HUES48 (cell line): Measurements from ENCODE around the gene SKAP1.
"Not testable (repeated sequence)": the region's sequence is repeated elsewhere in the genome, so short reads cannot be mapped to it uniquely, and the experiment has no call there.

Experiments used
- H3K27ac ChIP-seq: one replicate; pipeline ENCODE4 v1.7.0; 2013; ENCODE audit warnings: low read depth, low read length, inconsistent platforms
- H3K27me3 ChIP-seq: 2 replicates; pipeline ENCODE4 v1.6.1; 2013; ENCODE audit warnings: mild to moderate bottlenecking, low read length; ENCODE audit not compliant: control insufficient read depth, insufficient read depth
- H3K36me3 ChIP-seq: 2 replicates; pipeline ENCODE4 v1.6.1; 2013; ENCODE audit warnings: low read length; ENCODE audit not compliant: control insufficient read depth, insufficient read depth
- H3K4me1 ChIP-seq: 2 replicates; pipeline ENCODE4 v1.6.1; 2013; ENCODE audit warnings: mild to moderate bottlenecking, low read length; ENCODE audit not compliant: control insufficient read depth, insufficient read depth
- H3K4me3 ChIP-seq: 2 replicates; pipeline ENCODE4 v1.5.1; 2013; ENCODE audit warnings: mild to moderate bottlenecking, low read depth, low read length
- H3K9ac ChIP-seq: 2 replicates; pipeline ENCODE4 v1.6.1; 2013; ENCODE audit warnings: mild to moderate bottlenecking, low read depth, low read length, moderate library complexity
- H3K9me3 ChIP-seq: 2 replicates; pipeline ENCODE4 v1.6.1; 2013; ENCODE audit warnings: low read length; ENCODE audit not compliant: control insufficient read depth, insufficient read depth

The SKAP1 gene

DNA sequence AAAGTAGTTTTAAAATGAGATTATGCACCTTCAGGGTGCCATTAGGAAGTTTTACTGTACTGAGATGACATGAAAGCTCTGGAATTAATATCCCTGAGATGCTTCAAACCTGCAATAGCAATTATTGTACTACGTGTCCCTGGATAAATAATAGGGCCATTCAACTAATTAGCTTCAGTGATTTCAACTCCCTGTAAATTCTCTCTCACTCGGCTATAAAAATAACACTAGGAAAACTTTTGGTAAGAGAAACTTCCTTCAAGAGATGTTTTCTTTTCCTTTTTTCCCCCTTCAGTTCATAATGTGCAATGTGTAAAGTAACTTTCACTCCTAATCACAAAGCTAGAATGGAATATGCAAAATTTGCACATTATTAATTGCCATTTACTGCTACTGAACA is 176.0 kb downstream of the SKAP1 start:
- H3K36me3 ChIP-seq = no peaks in the 10 kb centered on the region
- H3K27ac ChIP-seq = no peak overlapping the region
- H3K4me3 ChIP-seq = no peak overlapping the region
- H3K9ac ChIP-seq = no peak overlapping the region
- no peaks in the 10 kb centered on the region for H3K9me3 ChIP-seq
- H3K27me3 ChIP-seq = no peaks in the 10 kb centered on the region
- H3K4me1 ChIP-seq = peaks cover 18% of the 10 kb centered on the region

DNA sequence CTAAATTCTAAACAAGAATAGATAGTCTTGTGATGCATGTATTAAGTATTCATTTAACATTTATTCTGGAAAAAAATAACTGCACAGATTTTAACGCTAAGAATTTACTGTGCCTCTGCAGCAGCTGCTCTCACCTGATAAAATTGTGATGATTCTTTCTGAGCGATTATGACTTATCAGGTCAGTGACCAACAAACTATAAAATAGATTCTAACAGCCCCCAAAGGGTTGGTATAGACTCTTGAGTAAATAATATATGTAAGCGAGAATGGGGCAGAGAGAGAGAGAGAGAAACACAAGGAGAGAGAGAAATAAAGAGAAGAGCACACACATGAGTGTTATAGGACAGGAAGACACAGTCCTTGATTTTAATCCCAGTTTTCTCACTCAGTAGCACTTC is 178.1 kb downstream of the SKAP1 start:
- Histone ChIP-seq H3K4me1 (peaks cover 18% of the 10 kb centered on the region), H3K9me3 (no peaks in the 10 kb centered on the region), H3K36me3 (no peaks in the 10 kb centered on the region), H3K27ac (no peak overlapping the region), H3K4me3 (no peak overlapping the region), H3K27me3 (no peaks in the 10 kb centered on the region), H3K9ac (no peak overlapping the region)

DNA sequence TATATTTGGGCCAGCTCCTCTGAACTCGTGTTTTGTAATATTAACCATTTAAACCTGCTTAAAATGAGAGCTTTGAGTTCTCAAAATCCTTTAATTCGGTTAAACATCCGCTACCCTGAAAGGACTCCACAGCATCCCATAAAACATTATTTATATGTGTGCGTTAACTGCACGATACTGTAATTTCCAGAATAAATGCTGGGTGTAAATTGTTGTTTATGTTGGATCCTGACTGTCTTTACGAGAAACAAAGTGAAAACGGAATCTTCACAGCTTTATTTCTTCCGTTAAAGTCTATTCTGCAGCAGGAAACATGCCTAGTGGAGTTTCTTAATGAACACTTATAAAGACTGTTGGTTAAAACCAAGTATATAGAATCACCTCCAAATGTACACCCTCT is 179.1 kb downstream of the SKAP1 start:
- Histone ChIP-seq H3K27ac (no peak overlapping the region), H3K9ac (no peak overlapping the region), H3K27me3 (no peaks in the 10 kb centered on the region), H3K4me3 (no peak overlapping the region), H3K4me1 (peaks cover 18% of the 10 kb centered on the region), H3K36me3 (no peaks in the 10 kb centered on the region), H3K9me3 (no peaks in the 10 kb centered on the region)

- peaks cover 18% of the 10 kb centered on the region for H3K4me1 ChIP-seq
- not testable (repeated sequence) for H3K27me3 ChIP-seq, H3K9me3 ChIP-seq, H3K9ac ChIP-seq, H3K4me3 ChIP-seq, H3K36me3 ChIP-seq, H3K27ac ChIP-seq
Measured at GRCh38 chr17:48250059-48250458, 180.0 kb downstream of the SKAP1 start.

GRCh38 chr17:48247603-48248002 is 182.4 kb downstream of the SKAP1 start:
- no peaks in the 10 kb centered on the region for H3K9me3 ChIP-seq
- H3K27me3 ChIP-seq = no peaks in the 10 kb centered on the region
- no peak overlapping the region for H3K4me3 ChIP-seq

DNA sequence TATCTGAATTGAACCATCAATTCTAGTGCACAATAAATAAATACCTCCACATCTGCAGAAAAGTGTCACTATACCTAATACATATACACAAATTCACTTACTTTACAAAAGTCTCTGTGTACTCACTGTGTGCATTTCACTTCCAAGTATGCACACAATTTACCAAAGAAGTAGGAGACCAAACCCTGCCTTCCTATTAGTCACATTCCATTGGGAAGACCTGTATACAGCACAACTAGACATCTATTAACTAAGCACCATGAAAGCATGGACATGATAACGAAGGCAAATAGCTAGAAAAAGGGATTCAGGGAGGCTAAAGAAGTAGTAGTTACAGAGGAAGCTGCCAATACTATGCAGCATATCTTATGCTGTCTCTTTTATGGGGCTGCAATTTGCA is 183.0 kb downstream of the SKAP1 start:
- H3K9ac ChIP-seq = no peak overlapping the region
- no peak overlapping the region for H3K4me3 ChIP-seq
- H3K9me3 ChIP-seq = no peaks in the 10 kb centered on the region
- no peak overlapping the region for H3K27ac ChIP-seq
- no peaks in the 10 kb centered on the region for H3K27me3 ChIP-seq
- no peaks in the 10 kb centered on the region for H3K36me3 ChIP-seq
- H3K4me1 ChIP-seq = peaks cover 28% of the 10 kb centered on the region

More at GRCh38 chr17:48247603-48248002, 182.4 kb downstream of the SKAP1 start:
- no peaks in the 10 kb centered on the region for H3K36me3 ChIP-seq
- peaks cover 26% of the 10 kb centered on the region for H3K4me1 ChIP-seq
- no peak overlapping the region for H3K27ac ChIP-seq
- H3K9ac ChIP-seq = no peak overlapping the region

DNA sequence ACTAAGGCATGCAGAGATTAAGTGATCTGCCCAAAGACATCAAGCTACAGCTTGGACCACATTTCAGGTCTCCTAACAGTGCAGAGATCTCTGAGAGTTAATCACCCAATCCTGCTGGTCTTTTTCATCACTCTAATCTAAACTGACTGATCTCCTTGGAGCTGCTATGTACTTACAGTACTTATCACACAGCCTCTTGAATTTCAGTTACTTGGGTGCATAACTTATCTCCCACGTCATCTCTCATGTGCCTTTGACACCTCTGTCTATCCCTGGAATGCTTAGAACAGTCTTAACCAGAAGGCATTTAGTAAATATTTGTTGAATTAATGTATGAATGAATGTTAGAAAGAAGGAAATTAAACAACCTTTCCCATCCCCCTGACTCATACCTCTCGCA is 183.4 kb downstream of the SKAP1 start:
- Histone ChIP-seq H3K27me3 (no peaks in the 10 kb centered on the region), H3K36me3 (no peaks in the 10 kb centered on the region), H3K9ac (no peak overlapping the region), H3K27ac (no peak overlapping the region), H3K4me1 (peaks cover 30% of the 10 kb centered on the region), H3K4me3 (no peak overlapping the region), H3K9me3 (no peaks in the 10 kb centered on the region)

- not testable (repeated sequence) for H3K4me3 ChIP-seq, H3K27ac ChIP-seq, H3K36me3 ChIP-seq, H3K9me3 ChIP-seq, H3K9ac ChIP-seq, H3K27me3 ChIP-seq
- H3K4me1 ChIP-seq = peaks cover 25% of the 10 kb centered on the region; the same call in 1 of the 2 replicates
Measured at GRCh38 chr17:48245465-48246033, 184.5 kb downstream of the SKAP1 start.

DNA sequence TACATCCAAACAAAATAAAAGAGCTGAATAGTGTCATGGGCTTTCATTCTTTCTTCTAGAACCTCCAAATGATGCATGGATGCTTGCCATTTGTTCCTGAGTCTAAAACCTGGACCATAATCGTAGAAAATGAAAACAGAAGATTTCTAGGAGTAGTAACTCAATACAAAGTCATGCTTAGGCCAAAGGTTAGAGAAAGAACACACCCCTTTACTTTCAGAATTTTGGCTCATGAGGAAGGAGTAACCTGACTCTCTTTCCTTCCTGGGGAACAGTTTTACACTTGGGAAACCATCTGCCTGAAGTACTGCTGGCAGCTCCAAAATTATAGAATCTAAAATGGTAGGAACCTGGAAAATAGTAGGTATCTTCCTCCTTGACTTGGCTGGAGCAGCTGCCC is 185.2 kb downstream of the SKAP1 start:
- no peak overlapping the region for H3K9ac ChIP-seq
- H3K9me3 ChIP-seq = no peaks in the 10 kb centered on the region
- H3K4me3 ChIP-seq = no peak overlapping the region
- no peaks in the 10 kb centered on the region for H3K36me3 ChIP-seq
- no peaks in the 10 kb centered on the region for H3K27me3 ChIP-seq
- H3K4me1 ChIP-seq = peaks cover 25% of the 10 kb centered on the region; the same call in 1 of the 2 replicates
- H3K27ac ChIP-seq = no peak overlapping the region

GRCh38 chr17:48244121-48244711 is 185.8 kb downstream of the SKAP1 start:
- Histone ChIP-seq H3K27me3 (no peaks in the 10 kb centered on the region), H3K4me3 (no peak overlapping the region), H3K9me3 (no peaks in the 10 kb centered on the region), H3K27ac (no peak overlapping the region), H3K36me3 (no peaks in the 10 kb centered on the region), H3K4me1 (peaks cover 25% of the 10 kb centered on the region; the same call in 1 of the 2 replicates), H3K9ac (no peak overlapping the region)

DNA sequence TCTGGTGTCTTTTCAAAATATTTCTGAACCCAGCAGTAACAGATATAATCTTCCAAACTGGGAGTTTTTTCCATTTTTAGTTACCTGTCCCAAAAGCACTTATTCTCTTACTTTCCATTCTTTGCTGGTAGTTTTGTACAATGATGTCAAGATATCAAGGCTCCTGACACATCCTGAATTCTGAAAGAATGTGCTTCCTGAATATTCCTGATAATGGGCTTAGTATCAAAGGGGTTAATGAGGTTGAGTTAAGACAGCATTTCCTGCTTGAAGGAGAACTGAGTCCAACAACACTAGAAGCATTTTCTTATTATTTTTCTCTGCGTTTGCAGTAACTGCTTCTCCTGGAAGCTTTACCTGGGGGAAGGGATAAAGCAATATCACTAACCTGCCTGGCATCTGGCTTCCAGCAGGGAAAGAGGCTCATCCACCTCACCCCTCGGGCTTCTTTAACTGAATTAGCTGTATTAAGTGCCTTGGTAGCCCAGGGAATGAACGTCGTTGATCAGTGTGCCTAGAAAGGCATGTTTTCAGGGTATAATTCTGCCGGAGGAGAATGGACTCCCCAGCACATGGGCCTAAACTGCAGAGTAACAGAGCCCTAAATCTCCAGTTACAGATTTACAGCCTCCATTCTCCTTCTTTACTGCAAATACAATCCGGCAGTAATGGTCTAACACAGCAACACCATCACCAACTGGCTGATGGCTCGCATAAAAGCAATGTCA is 188.1 kb downstream of the SKAP1 start:
- H3K27ac ChIP-seq = no peak overlapping the region
- H3K27me3 ChIP-seq = no peaks in the 10 kb centered on the region
- no peak overlapping the region for H3K4me3 ChIP-seq
- H3K36me3 ChIP-seq = no peaks in the 10 kb centered on the region
- H3K9me3 ChIP-seq = no peaks in the 10 kb centered on the region
- no peak overlapping the region for H3K9ac ChIP-seq
- H3K4me1 ChIP-seq = peaks cover 25% of the 10 kb centered on the region; the same call in 1 of the 2 replicates
